GM23338 (cell line): ENCODE data around the gene XPR1. TPM values are rescaled to one million over a fixed set of nuclear protein-coding genes. Genes with fewer than 3 reads are reported as not detected.

ENCODE experiments used
- ATAC-seq: fragments of 200-7000 bp; cut with Tn5 transposase; 3 replicates; pipeline ENCODE4 v1.9.1; 2020
- DNase-seq: peaks from one replicate; pipeline ENCODE4 v3.0.0-alpha.2; 2015; ENCODE audit warnings: low spot score
- H2AFZ ChIP-seq: fragments of 200-600 bp; sonication (generic); 2 replicates; pipeline ENCODE4 v1.8.0; 2016; ENCODE audit warnings: antibody characterized with exemption, mild to moderate bottlenecking, moderate library complexity
- H3F3A ChIP-seq: fragments of 200-600 bp; sonication (generic); replicated peaks from 2 replicates; pipeline ENCODE4 v1.8.0; 2017; ENCODE audit warnings: antibody characterized with exemption, mixed run types, low read depth
- H3K27ac ChIP-seq: fragments of 200-600 bp; sonication (generic); 2 replicates; pipeline ENCODE4 v1.6.1; 2016; ENCODE audit warnings: low read depth
- H3K27me3 ChIP-seq: fragments of 200-600 bp; sonication (generic); 2 replicates; pipeline ENCODE4 v1.8.0; 2016; ENCODE audit warnings: mild to moderate bottlenecking, mixed run types, moderate library complexity; ENCODE audit not compliant: insufficient read depth
- H3K36me3 ChIP-seq: fragments of 200-600 bp; sonication (generic); 2 replicates; pipeline ENCODE4 v1.8.0; 2016; ENCODE audit warnings: mild to moderate bottlenecking; ENCODE audit not compliant: insufficient read depth
- H3K4me1 ChIP-seq: fragments of 200-600 bp; sonication (generic); 2 replicates; pipeline ENCODE4 v1.8.0; 2016; ENCODE audit warnings: mild to moderate bottlenecking, moderate library complexity; ENCODE audit not compliant: insufficient read depth
- H3K4me2 ChIP-seq: fragments of 200-600 bp; sonication (generic); 2 replicates; pipeline ENCODE4 v1.7.1; 2017; ENCODE audit warnings: mixed run types
- H3K4me3 ChIP-seq: fragments of 200-600 bp; sonication (generic); 2 replicates; pipeline ENCODE4 v1.6.1; 2016; ENCODE audit warnings: mixed run types
- H3K79me2 ChIP-seq: fragments of 200-600 bp; sonication (generic); replicated peaks from 2 replicates; pipeline ENCODE4 v1.8.0; 2017; ENCODE audit warnings: mild to moderate bottlenecking; ENCODE audit not compliant: insufficient read depth
- H3K9me2 ChIP-seq: fragments of 200-600 bp; sonication (generic); 2 replicates; pipeline ENCODE4 v1.8.0; 2017; ENCODE audit not compliant: insufficient read depth
- H4K20me1 ChIP-seq: fragments of 200-600 bp; sonication (generic); replicated peaks from 2 replicates; pipeline ENCODE4 v1.8.0; 2017; ENCODE audit warnings: mild to moderate bottlenecking; ENCODE audit not compliant: insufficient read depth
- H3K27ac Mint-ChIP-seq: 2 replicates; pipeline ENCODE4 v1.8.0; 2020; ENCODE audit warnings: inconsistent platforms, mild to moderate bottlenecking, moderate library complexity, mixed read lengths
- H3K27me3 Mint-ChIP-seq: 3 replicates; pipeline ENCODE4 v1.8.0; 2022; ENCODE audit warnings: low read depth, mild to moderate bottlenecking, moderate library complexity, mixed read lengths, inconsistent platforms; ENCODE audit not compliant: insufficient read depth, poor library complexity
- H3K36me3 Mint-ChIP-seq: 3 replicates; pipeline ENCODE4 v1.8.0; 2021; ENCODE audit warnings: low read depth, mild to moderate bottlenecking, inconsistent platforms, moderate library complexity, mixed read lengths
- H3K4me1 Mint-ChIP-seq: 3 replicates; pipeline ENCODE4 v1.8.0; 2020; ENCODE audit warnings: mild to moderate bottlenecking, inconsistent platforms, mixed read lengths
- H3K4me3 Mint-ChIP-seq: 3 replicates; pipeline ENCODE4 v1.8.0; 2021; ENCODE audit warnings: moderate library complexity, mild to moderate bottlenecking, inconsistent platforms, mixed read lengths
- H3K9me3 Mint-ChIP-seq: 3 replicates; pipeline ENCODE4 v1.8.0; 2020; ENCODE audit warnings: moderate library complexity, mild to moderate bottlenecking, inconsistent platforms, mixed read lengths
- CREB1 ChIP-seq: fragments of 250-450 bp; sonication (Bioruptor Pico); IDR thresholded peaks from 2 replicates; pipeline ENCODE4 v1.5.0; 2020; ENCODE audit warnings: low read depth, mild to moderate bottlenecking, moderate library complexity
- EZH2 ChIP-seq: fragments of 200-600 bp; sonication (generic); IDR thresholded peaks from one replicate; pipeline ENCODE4 v1.8.0; 2017; ENCODE audit warnings: antibody characterized with exemption, mild to moderate bottlenecking, low read depth; ENCODE audit not compliant: unreplicated experiment
- EZH2phosphoT487 ChIP-seq: fragments of 200-600 bp; sonication (generic); IDR thresholded peaks from one replicate; pipeline ENCODE4 v1.8.1; 2018; ENCODE audit warnings: antibody characterized with exemption; ENCODE audit not compliant: unreplicated experiment
- JUNB ChIP-seq: IDR thresholded peaks from one replicate; pipeline ENCODE4 v1.6.1; 2016; ENCODE audit warnings: antibody characterized with exemption; ENCODE audit not compliant: unreplicated experiment
- NANOG ChIP-seq: IDR thresholded peaks from 2 replicates; pipeline ENCODE4 v1.6.1; 2016; ENCODE audit warnings: antibody characterized with exemption, borderline replicate concordance
- POLR2AphosphoS5 ChIP-seq: IDR thresholded peaks from 2 replicates; pipeline ENCODE4 v1.6.1; 2016; ENCODE audit warnings: antibody characterized with exemption, low read depth
- STAT1 ChIP-seq: IDR thresholded peaks from one replicate; pipeline ENCODE4 v1.6.1; 2016; ENCODE audit warnings: antibody characterized with exemption; ENCODE audit not compliant: unreplicated experiment
- ZNF114 ChIP-seq: fragments of 250-450 bp; sonication (Bioruptor Pico); IDR thresholded peaks from 2 replicates; pipeline ENCODE4 v1.5.0; 2020; ENCODE audit warnings: mild to moderate bottlenecking, moderate library complexity
- ZNF331 ChIP-seq: fragments of 250-450 bp; sonication (Bioruptor Pico); IDR thresholded peaks from 2 replicates; pipeline ENCODE4 v1.5.0; 2020; ENCODE audit warnings: low read depth, mild to moderate bottlenecking, moderate library complexity
- polyA plus RNA-seq: library from polyadenylated mRNA; unstranded; fragments of >200 nt; fragmentation: Nextera tagmentation; extraction: Ambion mirVana; gene quantifications from 2 replicates; pipeline ENCODE4 v1.2.1, GENCODE V29; 2016
- total RNA-seq: library from RNA; depleted of rRNA; stranded (reverse); fragments of >200 nt; shearing (Covaris generic); gene quantifications from 2 replicates; pipeline ENCODE4 v1.2.3, GENCODE V29; 2014
- TF ChIP-seq, protein P1 (sequence below): IDR thresholded peaks from 2 replicates; pipeline ENCODE4 v1.6.1; 2016; ENCODE audit warnings: antibody characterized with exemption
- TF ChIP-seq, protein P2 (sequence below): fragments of 250-450 bp; sonication (Bioruptor Pico); IDR thresholded peaks from 2 replicates; pipeline ENCODE4 v1.5.0; 2020; ENCODE audit warnings: mild to moderate bottlenecking, moderate library complexity
- TF ChIP-seq, protein P3 (sequence below): IDR thresholded peaks from one replicate; pipeline ENCODE4 v1.6.1; 2018; ENCODE audit warnings: antibody characterized with exemption; ENCODE audit not compliant: unreplicated experiment

Gene XPR1
- total and polyA plus RNA-seq, 2 experiments from 2014 or later, result 9.3 to 38.1 TPM

DNA sequence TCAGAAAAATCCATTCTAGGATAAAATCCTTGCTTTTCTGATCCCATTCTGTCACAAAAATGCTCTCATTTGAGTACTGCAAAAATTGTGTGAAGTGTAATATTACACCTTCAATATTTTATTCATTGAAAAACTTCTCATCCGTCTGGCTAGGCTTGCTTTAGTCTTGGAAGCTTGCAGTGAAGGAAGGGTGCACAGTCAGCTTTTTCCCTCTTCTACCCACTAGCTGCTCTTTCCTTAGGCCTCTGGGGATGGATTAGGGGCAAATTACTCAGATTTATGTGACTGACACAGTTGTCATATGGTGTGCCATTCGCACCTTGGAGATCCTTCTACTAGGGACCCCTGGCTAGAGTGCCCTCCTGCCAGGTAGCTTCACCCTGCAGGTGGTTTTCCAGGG, 40.9 kb upstream of the XPR1 start:
- Histone ChIP-seq H3K4me3 (no peak overlapping the region), H3K27me3 (no peaks in the 10 kb centered on the region), H3K9me2 (no peaks in the 10 kb centered on the region), H4K20me1 (no peaks in the 10 kb centered on the region), H3K27ac (no peak overlapping the region), H3K36me3 (no peaks in the 10 kb centered on the region), H3K79me2 (no peaks in the 10 kb centered on the region), H3K4me2 (no peak overlapping the region), H3K4me1 (no peaks in the 10 kb centered on the region), H3F3A (no peaks in the 10 kb centered on the region), H2AFZ (no peak overlapping the region)
- Mint-ChIP-seq H3K27me3 (peaks cover 1% of the 10 kb centered on the region), H3K27ac (no peak overlapping the region), H3K9me3 (peaks cover 6% of the 10 kb centered on the region; the same call in 2 of the 3 replicates), H3K4me1 (no peaks in the 10 kb centered on the region; the same call in 2 of the 3 replicates), H3K36me3 (no peaks in the 10 kb centered on the region), H3K4me3 (no peak overlapping the region)
- ATAC-seq (no peak), DNase-seq (no peak)
- no peak for TF ChIP-seq CREB1 (CRISPR knock-in tag)
- no peak for TF ChIP-seq NANOG
- TF ChIP-seq POLR2AphosphoS5, result no peak
- TF ChIP-seq EZH2, result no peak
- TF ChIP-seq, protein P1, sequence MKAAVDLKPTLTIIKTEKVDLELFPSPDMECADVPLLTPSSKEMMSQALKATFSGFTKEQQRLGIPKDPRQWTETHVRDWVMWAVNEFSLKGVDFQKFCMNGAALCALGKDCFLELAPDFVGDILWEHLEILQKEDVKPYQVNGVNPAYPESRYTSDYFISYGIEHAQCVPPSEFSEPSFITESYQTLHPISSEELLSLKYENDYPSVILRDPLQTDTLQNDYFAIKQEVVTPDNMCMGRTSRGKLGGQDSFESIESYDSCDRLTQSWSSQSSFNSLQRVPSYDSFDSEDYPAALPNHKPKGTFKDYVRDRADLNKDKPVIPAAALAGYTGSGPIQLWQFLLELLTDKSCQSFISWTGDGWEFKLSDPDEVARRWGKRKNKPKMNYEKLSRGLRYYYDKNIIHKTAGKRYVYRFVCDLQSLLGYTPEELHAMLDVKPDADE, result no peak
- TF ChIP-seq ZNF331 (CRISPR knock-in tag), result no peak
- no peak for TF ChIP-seq JUNB

DNA sequence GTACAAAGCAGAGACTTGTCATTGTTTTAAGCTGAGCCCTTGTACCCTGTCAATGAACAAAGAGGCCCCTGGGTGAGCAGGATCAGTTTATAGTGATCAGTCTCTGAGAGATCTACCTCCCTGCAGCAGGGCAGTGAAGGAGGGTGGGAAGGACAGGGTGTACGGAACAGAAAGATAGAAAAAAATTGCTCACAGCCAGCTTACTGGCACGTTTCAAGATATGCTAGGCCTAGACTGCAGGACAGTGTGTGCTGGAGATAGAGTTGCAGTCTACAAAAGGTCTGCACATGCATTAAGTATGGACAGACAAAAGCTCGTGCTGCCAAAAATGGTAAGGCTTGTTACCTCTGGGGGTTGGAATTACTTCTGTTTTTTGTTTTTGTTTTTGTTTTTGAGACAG, 38.4 kb upstream of the XPR1 start:
- DNase-seq, result no peak
- H3K36me3 ChIP-seq, result no peaks in the 10 kb centered on the region
- TF ChIP-seq EZH2, result no peak
- TF ChIP-seq EZH2phosphoT487, result no peak
- TF ChIP-seq, protein P2, sequence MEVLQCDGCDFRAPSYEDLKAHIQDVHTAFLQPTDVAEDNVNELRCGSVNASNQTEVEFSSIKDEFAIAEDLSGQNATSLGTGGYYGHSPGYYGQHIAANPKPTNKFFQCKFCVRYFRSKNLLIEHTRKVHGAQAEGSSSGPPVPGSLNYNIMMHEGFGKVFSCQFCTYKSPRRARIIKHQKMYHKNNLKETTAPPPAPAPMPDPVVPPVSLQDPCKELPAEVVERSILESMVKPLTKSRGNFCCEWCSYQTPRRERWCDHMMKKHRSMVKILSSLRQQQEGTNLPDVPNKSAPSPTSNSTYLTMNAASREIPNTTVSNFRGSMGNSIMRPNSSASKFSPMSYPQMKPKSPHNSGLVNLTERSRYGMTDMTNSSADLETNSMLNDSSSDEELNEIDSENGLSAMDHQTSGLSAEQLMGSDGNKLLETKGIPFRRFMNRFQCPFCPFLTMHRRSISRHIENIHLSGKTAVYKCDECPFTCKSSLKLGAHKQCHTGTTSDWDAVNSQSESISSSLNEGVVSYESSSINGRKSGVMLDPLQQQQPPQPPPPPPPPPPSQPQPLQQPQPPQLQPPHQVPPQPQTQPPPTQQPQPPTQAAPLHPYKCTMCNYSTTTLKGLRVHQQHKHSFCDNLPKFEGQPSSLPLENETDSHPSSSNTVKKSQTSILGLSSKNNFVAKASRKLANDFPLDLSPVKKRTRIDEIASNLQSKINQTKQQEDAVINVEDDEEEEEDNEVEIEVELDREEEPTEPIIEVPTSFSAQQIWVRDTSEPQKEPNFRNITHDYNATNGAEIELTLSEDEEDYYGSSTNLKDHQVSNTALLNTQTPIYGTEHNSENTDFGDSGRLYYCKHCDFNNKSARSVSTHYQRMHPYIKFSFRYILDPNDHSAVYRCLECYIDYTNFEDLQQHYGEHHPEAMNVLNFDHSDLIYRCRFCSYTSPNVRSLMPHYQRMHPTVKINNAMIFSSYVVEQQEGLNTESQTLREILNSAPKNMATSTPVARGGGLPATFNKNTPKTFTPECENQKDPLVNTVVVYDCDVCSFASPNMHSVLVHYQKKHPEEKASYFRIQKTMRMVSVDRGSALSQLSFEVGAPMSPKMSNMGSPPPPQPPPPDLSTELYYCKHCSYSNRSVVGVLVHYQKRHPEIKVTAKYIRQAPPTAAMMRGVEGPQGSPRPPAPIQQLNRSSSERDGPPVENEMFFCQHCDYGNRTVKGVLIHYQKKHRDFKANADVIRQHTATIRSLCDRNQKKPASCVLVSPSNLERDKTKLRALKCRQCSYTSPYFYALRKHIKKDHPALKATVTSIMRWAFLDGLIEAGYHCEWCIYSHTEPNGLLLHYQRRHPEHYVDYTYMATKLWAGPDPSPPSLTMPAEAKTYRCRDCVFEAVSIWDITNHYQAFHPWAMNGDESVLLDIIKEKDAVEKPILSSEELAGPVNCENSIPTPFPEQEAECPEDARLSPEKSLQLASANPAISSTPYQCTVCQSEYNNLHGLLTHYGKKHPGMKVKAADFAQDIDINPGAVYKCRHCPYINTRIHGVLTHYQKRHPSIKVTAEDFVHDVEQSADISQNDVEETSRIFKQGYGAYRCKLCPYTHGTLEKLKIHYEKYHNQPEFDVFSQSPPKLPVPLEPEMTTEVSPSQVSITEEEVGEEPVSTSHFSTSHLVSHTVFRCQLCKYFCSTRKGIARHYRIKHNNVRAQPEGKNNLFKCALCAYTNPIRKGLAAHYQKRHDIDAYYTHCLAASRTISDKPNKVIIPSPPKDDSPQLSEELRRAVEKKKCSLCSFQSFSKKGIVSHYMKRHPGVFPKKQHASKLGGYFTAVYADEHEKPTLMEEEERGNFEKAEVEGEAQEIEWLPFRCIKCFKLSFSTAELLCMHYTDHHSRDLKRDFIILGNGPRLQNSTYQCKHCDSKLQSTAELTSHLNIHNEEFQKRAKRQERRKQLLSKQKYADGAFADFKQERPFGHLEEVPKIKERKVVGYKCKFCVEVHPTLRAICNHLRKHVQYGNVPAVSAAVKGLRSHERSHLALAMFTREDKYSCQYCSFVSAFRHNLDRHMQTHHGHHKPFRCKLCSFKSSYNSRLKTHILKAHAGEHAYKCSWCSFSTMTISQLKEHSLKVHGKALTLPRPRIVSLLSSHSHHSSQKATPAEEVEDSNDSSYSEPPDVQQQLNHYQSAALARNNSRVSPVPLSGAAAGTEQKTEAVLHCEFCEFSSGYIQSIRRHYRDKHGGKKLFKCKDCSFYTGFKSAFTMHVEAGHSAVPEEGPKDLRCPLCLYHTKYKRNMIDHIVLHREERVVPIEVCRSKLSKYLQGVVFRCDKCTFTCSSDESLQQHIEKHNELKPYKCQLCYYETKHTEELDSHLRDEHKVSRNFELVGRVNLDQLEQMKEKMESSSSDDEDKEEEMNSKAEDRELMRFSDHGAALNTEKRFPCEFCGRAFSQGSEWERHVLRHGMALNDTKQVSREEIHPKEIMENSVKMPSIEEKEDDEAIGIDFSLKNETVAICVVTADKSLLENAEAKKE (CRISPR knock-in tag), result no peak
- TF ChIP-seq, protein P3, sequence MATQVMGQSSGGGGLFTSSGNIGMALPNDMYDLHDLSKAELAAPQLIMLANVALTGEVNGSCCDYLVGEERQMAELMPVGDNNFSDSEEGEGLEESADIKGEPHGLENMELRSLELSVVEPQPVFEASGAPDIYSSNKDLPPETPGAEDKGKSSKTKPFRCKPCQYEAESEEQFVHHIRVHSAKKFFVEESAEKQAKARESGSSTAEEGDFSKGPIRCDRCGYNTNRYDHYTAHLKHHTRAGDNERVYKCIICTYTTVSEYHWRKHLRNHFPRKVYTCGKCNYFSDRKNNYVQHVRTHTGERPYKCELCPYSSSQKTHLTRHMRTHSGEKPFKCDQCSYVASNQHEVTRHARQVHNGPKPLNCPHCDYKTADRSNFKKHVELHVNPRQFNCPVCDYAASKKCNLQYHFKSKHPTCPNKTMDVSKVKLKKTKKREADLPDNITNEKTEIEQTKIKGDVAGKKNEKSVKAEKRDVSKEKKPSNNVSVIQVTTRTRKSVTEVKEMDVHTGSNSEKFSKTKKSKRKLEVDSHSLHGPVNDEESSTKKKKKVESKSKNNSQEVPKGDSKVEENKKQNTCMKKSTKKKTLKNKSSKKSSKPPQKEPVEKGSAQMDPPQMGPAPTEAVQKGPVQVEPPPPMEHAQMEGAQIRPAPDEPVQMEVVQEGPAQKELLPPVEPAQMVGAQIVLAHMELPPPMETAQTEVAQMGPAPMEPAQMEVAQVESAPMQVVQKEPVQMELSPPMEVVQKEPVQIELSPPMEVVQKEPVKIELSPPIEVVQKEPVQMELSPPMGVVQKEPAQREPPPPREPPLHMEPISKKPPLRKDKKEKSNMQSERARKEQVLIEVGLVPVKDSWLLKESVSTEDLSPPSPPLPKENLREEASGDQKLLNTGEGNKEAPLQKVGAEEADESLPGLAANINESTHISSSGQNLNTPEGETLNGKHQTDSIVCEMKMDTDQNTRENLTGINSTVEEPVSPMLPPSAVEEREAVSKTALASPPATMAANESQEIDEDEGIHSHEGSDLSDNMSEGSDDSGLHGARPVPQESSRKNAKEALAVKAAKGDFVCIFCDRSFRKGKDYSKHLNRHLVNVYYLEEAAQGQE, result no peak
- TF ChIP-seq STAT1, result no peak
- no peak for TF ChIP-seq JUNB
- TF ChIP-seq ZNF331 (CRISPR knock-in tag), result no peak
- no peak for TF ChIP-seq ZNF114 (CRISPR knock-in tag)

More for the DNA sequence above, 38.4 kb upstream of the XPR1 start:
- peak overlapping the region; percentile 59; the same call in 1 of the 2 replicates for H2AFZ ChIP-seq
- no peak overlapping the region for H3K4me3 ChIP-seq
- no peaks in the 10 kb centered on the region for H3K36me3 Mint-ChIP-seq
- H3K27me3 ChIP-seq, result no peaks in the 10 kb centered on the region
- peaks cover 1% of the 10 kb centered on the region for H3K27me3 Mint-ChIP-seq
- no peak overlapping the region for H3K4me2 ChIP-seq
- H4K20me1 ChIP-seq, result no peaks in the 10 kb centered on the region
- H3F3A ChIP-seq, result no peaks in the 10 kb centered on the region
- no peaks in the 10 kb centered on the region for H3K4me1 ChIP-seq
- ATAC-seq, result no peak
- H3K9me3 Mint-ChIP-seq, result peaks cover 3% of the 10 kb centered on the region; the same call in 1 of the 3 replicates
- H3K4me3 Mint-ChIP-seq, result no peak overlapping the region
- H3K27ac Mint-ChIP-seq, result no peak overlapping the region
- no peaks in the 10 kb centered on the region for H3K79me2 ChIP-seq
- H3K9me2 ChIP-seq, result no peaks in the 10 kb centered on the region
- H3K27ac ChIP-seq, result no peak overlapping the region
- no peaks in the 10 kb centered on the region for H3K4me1 Mint-ChIP-seq
